ENCODE results near the gene LONP2.

GRCh38 chr16:48232493-48233040 is 11.5 kb upstream of the LONP2 start:
- TF ChIP-seq CTCF (conservative IDR thresholded peaks at IDR 0.05; ENCODE audit: low read depth, low read length) (no peak), EZH2phosphoT487 (IDR thresholded peaks at IDR 0.05; ENCODE audit: borderline replicate concordance, low read length) (no peak)
